Caki2 (cell line): ENCODE results near the gene NEK6. TPM values are rescaled to one million over a fixed set of nuclear protein-coding genes. Genes with fewer than 3 reads are reported as not detected.

Experiments
- DNase-seq: peaks from one replicate; pipeline ENCODE4 v3.0.0-alpha.2; 2015; ENCODE audit warnings: low read depth
- in situ Hi-C: cut with HindIII; loops from 2 replicates; pipeline ENCODE4 v1.10.0; 2016; ENCODE audit warnings: low sequenced_read_pairs, low pct_unique_long_range_greater_than_20kb, mixed read lengths
- total RNA-seq: library from RNA; depleted of rRNA; stranded (reverse); fragments of >200 nt; shearing (Covaris generic); gene quantifications from 2 replicates; pipeline ENCODE4 v1.2.3, GENCODE V29; 2014; ENCODE audit warnings: low replicate concordance

Gene NEK6
- total RNA-seq, 1 experiment from 2014 or later = 135 TPM

- DNase-seq = no peak
- in situ Hi-C loops = no loop called here
These were observed 111.6 kb downstream of the NEK6 start for GRCh38 chr9:124369231-124369797.

- in situ Hi-C loops = no loop called here
- DNase-seq = no peak
These were observed 113.3 kb downstream of the NEK6 start for GRCh38 chr9:124370896-124371582.

GRCh38 chr9:124372038-124372437, 114.3 kb downstream of the NEK6 start:
- no peak for DNase-seq
- in situ Hi-C loops = no loop called here

- in situ Hi-C loops = no loop called here
These were observed 115.6 kb downstream of the NEK6 start for GRCh38 chr9:124373386-124373785.

GRCh38 chr9:124373851-124374250, 116.1 kb downstream of the NEK6 start:
- in situ Hi-C loops = no loop called here
- DNase-seq = no peak

More at GRCh38 chr9:124373386-124373785, 115.6 kb downstream of the NEK6 start:
- DNase-seq = no peak

GRCh38 chr9:124375726-124376125, 118.0 kb downstream of the NEK6 start:
- DNase-seq = no peak
- in situ Hi-C loops = no loop called here

GRCh38 chr9:124376329-124376728, 118.6 kb downstream of the NEK6 start:
- DNase-seq = no peak
- in situ Hi-C loops = no loop called here

GRCh38 chr9:124377551-124378406, 120.0 kb downstream of the NEK6 start:
- in situ Hi-C loops = no loop called here
- no peak for DNase-seq

GRCh38 chr9:124381170-124381945, 123.6 kb downstream of the NEK6 start:
- DNase-seq = no peak
- in situ Hi-C loops = no loop called here

- in situ Hi-C loops = no loop called here
- no peak for DNase-seq
These were observed 126.5 kb downstream of the NEK6 start for GRCh38 chr9:124384210-124384609.

- in situ Hi-C loops = no loop called here
- DNase-seq = no peak
These were observed 127.1 kb downstream of the NEK6 start for GRCh38 chr9:124384846-124385245.

GRCh38 chr9:124385623-124386022, 127.9 kb downstream of the NEK6 start:
- in situ Hi-C loops = no loop called here
- DNase-seq = no peak

- in situ Hi-C loops = no loop called here
- no peak for DNase-seq
These were observed 128.5 kb downstream of the NEK6 start for GRCh38 chr9:124386201-124386600.

GRCh38 chr9:124388275-124389048, 130.7 kb downstream of the NEK6 start:
- no peak for DNase-seq
- in situ Hi-C loops = no loop called here

- in situ Hi-C loops = no loop called here
These were observed 131.6 kb downstream of the NEK6 start for GRCh38 chr9:124389146-124389939.

GRCh38 chr9:124390794-124391658, 133.3 kb downstream of the NEK6 start:
- DNase-seq = peak; percentile 23
- in situ Hi-C loops = no loop called here

More at GRCh38 chr9:124389146-124389939, 131.6 kb downstream of the NEK6 start:
- DNase-seq = no peak
